Neutrophil (primary cell): Measurements from ENCODE around the gene SBDS.
"Not testable (repeated sequence)": the region's sequence is repeated elsewhere in the genome, so short reads cannot be mapped to it uniquely, and the experiment has no call there.

Experiments used
- H3K27ac ChIP-seq: fragments of 200-600 bp; sonication (generic); 2 replicates; pipeline ENCODE4 v1.5.1; 2016; ENCODE audit warnings: mild to moderate bottlenecking, moderate library complexity
- H3K27me3 ChIP-seq: fragments of 200-600 bp; sonication (generic); 2 replicates; pipeline ENCODE4 v1.6.0; 2016; ENCODE audit warnings: mild to moderate bottlenecking
- H3K36me3 ChIP-seq: fragments of 200-600 bp; sonication (generic); 2 replicates; pipeline ENCODE4 v1.5.1; 2017
- H3K4me1 ChIP-seq, 2 experiments: fragments of 200-600 bp in 1 of 2; sonication (generic) in 1 of 2; 1 replicate in 1 of 2; 2 replicates in 1 of 2; pipeline versions ENCODE4 v1.5.1 to v1.6.1; 2013 to 2016; ENCODE audit warnings: low read depth in 1 of 2, low read length in 1 of 2, mild to moderate bottlenecking in 1 of 2, moderate library complexity in 1 of 2; ENCODE audit not compliant: control insufficient read depth in 1 of 2, insufficient read depth in 1 of 2
- H3K4me3 ChIP-seq, 2 experiments: fragments of 200-600 bp in 1 of 2; sonication (generic) in 1 of 2; 1 replicate in 1 of 2; 2 replicates in 1 of 2; pipeline ENCODE4 v1.5.1; 2013 to 2016; ENCODE audit warnings: low read depth in 1 of 2, low read length in 1 of 2, mild to moderate bottlenecking in 1 of 2, moderate library complexity in 1 of 2
- H3K9me3 ChIP-seq: fragments of 200-600 bp; sonication (generic); 2 replicates; pipeline ENCODE4 v1.5.1; 2016
- TF ChIP-seq, protein P1 (sequence below): fragments of 200-600 bp; sonication (generic); IDR thresholded peaks from 2 replicates; pipeline ENCODE4 v1.5.1; 2016; ENCODE audit warnings: antibody characterized with exemption

The SBDS gene

GRCh38 chr7:66978312-66978711 is 17.1 kb downstream of the SBDS start:
- peaks cover 16% of the 10 kb centered on the region for H3K9me3 ChIP-seq
- not testable (repeated sequence) for H3K4me1 ChIP-seq, H3K27me3 ChIP-seq, H3K36me3 ChIP-seq, H3K4me3 ChIP-seq, H3K27ac ChIP-seq

DNA sequence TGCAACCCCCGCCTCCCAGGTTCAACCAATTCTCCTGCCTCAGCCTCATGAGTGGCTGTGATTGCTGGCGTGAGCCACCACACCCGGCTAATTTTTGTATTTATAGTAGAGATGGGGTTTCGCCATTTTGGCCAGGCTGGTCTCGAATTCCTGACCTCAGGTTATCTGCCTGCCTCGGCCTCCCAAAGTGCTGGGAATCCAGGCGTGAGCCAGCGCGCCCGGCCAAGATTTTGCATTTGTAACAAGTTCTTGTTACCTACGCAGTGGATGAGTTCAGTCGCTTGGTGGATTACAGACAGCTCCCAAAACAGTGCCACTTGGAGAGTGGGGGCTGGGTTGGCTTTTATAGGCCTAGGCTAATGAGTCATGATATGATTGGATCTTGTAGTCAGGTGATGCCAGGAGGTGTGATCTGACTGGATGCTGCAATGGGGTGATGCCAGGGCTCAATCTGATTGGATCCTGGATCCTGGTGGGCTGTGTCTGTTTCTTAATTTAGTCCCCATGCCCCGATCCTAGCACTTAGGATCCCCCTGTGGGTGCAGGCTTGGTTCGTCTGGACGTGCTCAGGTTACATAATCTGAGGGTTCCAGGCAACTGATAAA is 20.3 kb downstream of the SBDS start:
- TF ChIP-seq, protein P1, sequence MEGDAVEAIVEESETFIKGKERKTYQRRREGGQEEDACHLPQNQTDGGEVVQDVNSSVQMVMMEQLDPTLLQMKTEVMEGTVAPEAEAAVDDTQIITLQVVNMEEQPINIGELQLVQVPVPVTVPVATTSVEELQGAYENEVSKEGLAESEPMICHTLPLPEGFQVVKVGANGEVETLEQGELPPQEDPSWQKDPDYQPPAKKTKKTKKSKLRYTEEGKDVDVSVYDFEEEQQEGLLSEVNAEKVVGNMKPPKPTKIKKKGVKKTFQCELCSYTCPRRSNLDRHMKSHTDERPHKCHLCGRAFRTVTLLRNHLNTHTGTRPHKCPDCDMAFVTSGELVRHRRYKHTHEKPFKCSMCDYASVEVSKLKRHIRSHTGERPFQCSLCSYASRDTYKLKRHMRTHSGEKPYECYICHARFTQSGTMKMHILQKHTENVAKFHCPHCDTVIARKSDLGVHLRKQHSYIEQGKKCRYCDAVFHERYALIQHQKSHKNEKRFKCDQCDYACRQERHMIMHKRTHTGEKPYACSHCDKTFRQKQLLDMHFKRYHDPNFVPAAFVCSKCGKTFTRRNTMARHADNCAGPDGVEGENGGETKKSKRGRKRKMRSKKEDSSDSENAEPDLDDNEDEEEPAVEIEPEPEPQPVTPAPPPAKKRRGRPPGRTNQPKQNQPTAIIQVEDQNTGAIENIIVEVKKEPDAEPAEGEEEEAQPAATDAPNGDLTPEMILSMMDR = no peak
- Histone ChIP-seq H3K36me3 (no peaks in the 10 kb centered on the region), H3K4me1 (no peaks in the 10 kb centered on the region)

GRCh38 chr7:66970310-66970709 is 25.1 kb downstream of the SBDS start:
- no peaks in the 10 kb centered on the region for H3K27me3 ChIP-seq
- H3K36me3 ChIP-seq = no peaks in the 10 kb centered on the region
- no peak overlapping the region for H3K27ac ChIP-seq
- no peaks in the 10 kb centered on the region for H3K4me1 ChIP-seq
- TF ChIP-seq, protein P1 = no peak
- H3K9me3 ChIP-seq = no peaks in the 10 kb centered on the region
- no peak overlapping the region for H3K4me3 ChIP-seq

More for the DNA sequence above, 20.3 kb downstream of the SBDS start:
- H3K9me3 ChIP-seq = peaks cover 10% of the 10 kb centered on the region
- H3K27me3 ChIP-seq = no peaks in the 10 kb centered on the region
- no peak overlapping the region for H3K27ac ChIP-seq
- H3K4me3 ChIP-seq = no peak overlapping the region

DNA sequence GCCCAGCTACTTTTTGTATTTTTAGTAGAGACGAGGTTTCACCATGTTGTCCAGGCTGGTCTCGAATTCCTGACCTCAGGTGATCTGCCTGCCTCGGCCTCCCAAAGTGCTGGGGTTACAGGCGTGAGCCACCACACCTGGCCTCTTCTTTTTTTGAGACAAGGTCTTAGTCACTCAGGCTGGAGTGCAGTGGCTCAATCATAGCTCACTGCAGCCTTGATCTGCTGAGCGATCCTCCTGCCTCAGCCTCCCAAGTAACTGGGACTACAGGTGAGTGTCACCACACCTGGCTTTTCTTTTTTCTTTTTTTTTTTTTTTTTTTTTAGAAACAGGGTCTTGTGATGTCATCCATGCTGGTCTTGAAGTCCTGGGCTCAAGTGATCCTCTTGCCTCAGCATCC is 26.4 kb downstream of the SBDS start:
- H3K27ac ChIP-seq, H3K27me3 ChIP-seq, H3K36me3 ChIP-seq, H3K4me1 ChIP-seq, H3K4me3 ChIP-seq, H3K9me3 ChIP-seq: not testable (repeated sequence)

DNA sequence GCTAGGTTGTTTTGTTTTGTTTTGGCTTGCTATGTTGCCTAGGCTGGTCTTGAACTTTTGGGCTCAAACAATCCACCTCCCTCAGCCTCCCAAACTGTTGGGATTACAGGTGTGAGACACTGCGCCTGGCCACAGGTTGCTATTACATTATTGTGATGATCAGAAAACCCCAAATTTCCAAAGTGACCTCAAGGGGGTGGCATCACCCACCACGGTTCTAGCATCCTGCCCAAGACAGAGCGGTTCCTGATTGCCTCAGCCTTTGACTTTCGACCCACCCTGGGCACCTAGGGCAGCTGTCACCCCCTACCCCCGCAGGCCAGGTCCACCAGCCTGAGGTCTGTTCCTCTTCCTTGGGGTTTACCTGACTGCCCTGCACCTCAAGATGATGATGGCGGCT is 28.4 kb downstream of the SBDS start:
- Histone ChIP-seq H3K9me3 (no peaks in the 10 kb centered on the region), H3K4me3 (no peak overlapping the region), H3K4me1 (no peaks in the 10 kb centered on the region), H3K27ac (no peak overlapping the region), H3K27me3 (no peaks in the 10 kb centered on the region), H3K36me3 (no peaks in the 10 kb centered on the region)
- TF ChIP-seq, protein P1 = no peak

DNA sequence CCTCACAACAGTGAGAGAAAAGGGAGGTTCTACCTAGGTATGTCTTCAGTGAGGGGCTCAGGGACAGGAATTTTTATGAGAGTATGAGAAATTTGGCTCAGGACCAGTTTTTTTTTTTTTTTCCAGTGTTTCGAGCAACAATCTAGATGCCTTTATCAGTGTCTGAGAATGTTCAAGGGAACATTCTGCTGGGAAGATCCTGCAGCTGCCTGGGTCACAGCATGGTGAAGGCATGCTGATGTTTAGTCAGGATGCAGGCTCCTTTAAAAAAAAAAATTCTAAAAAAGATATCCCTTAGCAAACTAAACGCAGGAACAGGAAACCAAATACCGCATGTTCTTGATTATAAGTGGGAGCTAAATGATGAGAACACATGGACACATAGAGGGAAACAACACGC is 31.0 kb downstream of the SBDS start:
- Histone ChIP-seq H3K4me3 (no peak overlapping the region), H3K4me1 (no peaks in the 10 kb centered on the region), H3K9me3 (no peaks in the 10 kb centered on the region), H3K27me3 (no peaks in the 10 kb centered on the region), H3K36me3 (peaks cover 13% of the 10 kb centered on the region), H3K27ac (no peak overlapping the region)
- TF ChIP-seq, protein P1 = no peak

DNA sequence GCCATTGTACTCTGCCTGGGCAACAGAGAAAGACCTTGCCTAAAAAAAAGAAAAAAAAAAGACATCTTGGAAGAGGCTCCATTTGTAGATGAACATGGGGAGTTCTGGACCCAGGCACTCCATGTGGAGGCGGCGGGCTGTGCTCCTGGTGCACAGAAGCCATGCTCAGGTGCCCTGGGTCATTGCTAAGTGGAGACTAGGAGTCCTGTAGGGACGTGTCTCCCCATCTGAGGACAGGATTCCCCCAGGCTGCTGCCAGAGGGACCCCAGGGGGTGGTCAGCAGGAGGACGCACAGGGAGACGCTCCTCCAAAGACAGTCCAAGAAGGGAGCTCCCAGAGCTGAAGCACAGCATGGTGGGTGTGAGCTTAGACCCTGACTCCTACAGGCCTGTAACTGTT is 34.3 kb downstream of the SBDS start:
- no peak overlapping the region for H3K4me3 ChIP-seq
- TF ChIP-seq, protein P1 = no peak
- H3K9me3 ChIP-seq = no peaks in the 10 kb centered on the region
- H3K27ac ChIP-seq = no peak overlapping the region
- H3K36me3 ChIP-seq = peaks cover 45% of the 10 kb centered on the region
- no peaks in the 10 kb centered on the region for H3K27me3 ChIP-seq
- no peaks in the 10 kb centered on the region for H3K4me1 ChIP-seq
